Erythroblast (primary cell): Measurements from ENCODE around the gene GPC5.

ENCODE experiments used
- GATA1 ChIP-seq: IDR thresholded peaks from 2 replicates; pipeline ENCODE4 v1.6.1; 2011; ENCODE audit warnings: low read depth, mild to moderate bottlenecking, control low read depth, low read length, moderate library complexity
- POLR2A ChIP-seq: IDR thresholded peaks from 2 replicates; pipeline ENCODE4 v1.6.1; 2011; ENCODE audit warnings: mild to moderate bottlenecking, low read length

GRCh38 chr13:91355099-91355825, 43.2 kb upstream of the GPC5 start:
- TF ChIP-seq POLR2A (no peak), GATA1 (no peak)
